Lower leg skin (tissue), 3 donors: ENCODE data around the gene GBE1.

ENCODE experiments used
- POLR2A ChIP-seq, 2 donors: fragments of 450-650 bp; IDR thresholded peaks; one replicate each; pipeline ENCODE4 v1.6.1; 2016 to 2017; ENCODE audit warnings: antibody characterized with exemption in 2 of 2, mild to moderate bottlenecking in 1 of 2, moderate library complexity in 1 of 2
- TF ChIP-seq, protein P1 (sequence below), 3 donors: fragments of 450-650 bp; IDR thresholded peaks; one replicate each; pipeline ENCODE4 v1.5.1; 2016; ENCODE audit warnings: antibody characterized with exemption in 3 of 3, mild to moderate bottlenecking in 3 of 3, moderate library complexity in 2 of 3

- TF ChIP-seq, protein P1, sequence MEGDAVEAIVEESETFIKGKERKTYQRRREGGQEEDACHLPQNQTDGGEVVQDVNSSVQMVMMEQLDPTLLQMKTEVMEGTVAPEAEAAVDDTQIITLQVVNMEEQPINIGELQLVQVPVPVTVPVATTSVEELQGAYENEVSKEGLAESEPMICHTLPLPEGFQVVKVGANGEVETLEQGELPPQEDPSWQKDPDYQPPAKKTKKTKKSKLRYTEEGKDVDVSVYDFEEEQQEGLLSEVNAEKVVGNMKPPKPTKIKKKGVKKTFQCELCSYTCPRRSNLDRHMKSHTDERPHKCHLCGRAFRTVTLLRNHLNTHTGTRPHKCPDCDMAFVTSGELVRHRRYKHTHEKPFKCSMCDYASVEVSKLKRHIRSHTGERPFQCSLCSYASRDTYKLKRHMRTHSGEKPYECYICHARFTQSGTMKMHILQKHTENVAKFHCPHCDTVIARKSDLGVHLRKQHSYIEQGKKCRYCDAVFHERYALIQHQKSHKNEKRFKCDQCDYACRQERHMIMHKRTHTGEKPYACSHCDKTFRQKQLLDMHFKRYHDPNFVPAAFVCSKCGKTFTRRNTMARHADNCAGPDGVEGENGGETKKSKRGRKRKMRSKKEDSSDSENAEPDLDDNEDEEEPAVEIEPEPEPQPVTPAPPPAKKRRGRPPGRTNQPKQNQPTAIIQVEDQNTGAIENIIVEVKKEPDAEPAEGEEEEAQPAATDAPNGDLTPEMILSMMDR (IDR thresholded peaks at IDR 0.05): no peak
- TF ChIP-seq POLR2A (IDR thresholded peaks at IDR 0.05): no peak
Observed at GRCh38 chr3:81544385-81544784, 217.1 kb downstream of the GBE1 start.
